Measurements from ENCODE around the gene ADAP1.

ADAP1 gene

DNA sequence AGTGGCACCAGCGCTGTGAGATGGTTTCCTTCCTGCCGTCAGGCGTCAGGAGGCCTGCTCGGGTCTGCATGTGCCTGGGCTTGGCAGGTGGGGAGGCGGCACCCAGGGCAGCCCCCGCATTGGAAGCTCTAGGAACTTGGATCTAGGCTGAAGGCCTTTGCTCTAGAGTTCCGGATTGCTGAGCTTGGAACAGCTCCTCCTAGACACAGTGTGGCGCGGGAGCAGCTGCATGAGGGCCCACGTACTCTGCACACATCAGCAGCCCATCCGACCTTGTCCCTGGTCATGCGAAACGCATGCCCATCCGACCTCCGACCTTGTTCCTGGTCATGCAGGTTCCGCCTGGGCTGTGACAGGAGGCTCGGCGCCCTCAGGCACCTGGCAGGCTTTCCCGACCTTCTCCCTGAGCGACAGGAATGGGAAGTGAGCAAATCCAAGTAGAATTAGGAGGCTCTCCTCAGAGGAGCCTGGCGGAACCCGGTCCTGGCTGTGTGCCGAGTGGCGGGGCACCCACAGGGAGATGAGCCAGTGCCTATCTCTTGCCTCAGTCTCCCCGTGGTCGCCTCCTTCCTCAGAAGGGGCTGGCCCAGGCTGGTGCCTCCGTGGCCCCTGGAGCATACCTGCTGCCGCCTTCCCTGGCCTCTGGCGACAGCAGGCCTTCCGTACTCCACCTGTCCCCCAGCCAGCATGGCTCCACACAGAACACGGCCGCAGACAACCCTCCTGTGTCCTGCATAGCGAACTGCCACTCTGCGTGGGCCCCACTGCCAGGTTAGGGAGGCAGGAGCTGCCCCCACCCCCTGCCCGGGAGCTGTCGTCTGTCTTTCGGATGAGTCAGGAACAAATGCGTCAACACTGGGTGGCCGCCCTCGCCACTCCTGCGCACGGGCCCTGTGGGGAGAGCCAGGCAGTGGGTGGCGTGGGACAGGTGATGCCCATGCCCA, 66.1 kb downstream of the ADAP1 start:
- no peak for DNase-seq (ENCODE audit: low read depth)
- TF ChIP-seq, protein P1, sequence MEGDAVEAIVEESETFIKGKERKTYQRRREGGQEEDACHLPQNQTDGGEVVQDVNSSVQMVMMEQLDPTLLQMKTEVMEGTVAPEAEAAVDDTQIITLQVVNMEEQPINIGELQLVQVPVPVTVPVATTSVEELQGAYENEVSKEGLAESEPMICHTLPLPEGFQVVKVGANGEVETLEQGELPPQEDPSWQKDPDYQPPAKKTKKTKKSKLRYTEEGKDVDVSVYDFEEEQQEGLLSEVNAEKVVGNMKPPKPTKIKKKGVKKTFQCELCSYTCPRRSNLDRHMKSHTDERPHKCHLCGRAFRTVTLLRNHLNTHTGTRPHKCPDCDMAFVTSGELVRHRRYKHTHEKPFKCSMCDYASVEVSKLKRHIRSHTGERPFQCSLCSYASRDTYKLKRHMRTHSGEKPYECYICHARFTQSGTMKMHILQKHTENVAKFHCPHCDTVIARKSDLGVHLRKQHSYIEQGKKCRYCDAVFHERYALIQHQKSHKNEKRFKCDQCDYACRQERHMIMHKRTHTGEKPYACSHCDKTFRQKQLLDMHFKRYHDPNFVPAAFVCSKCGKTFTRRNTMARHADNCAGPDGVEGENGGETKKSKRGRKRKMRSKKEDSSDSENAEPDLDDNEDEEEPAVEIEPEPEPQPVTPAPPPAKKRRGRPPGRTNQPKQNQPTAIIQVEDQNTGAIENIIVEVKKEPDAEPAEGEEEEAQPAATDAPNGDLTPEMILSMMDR (conservative IDR thresholded peaks at IDR 0.05; ENCODE audit: control insufficient read depth, insufficient read depth, low read depth, low read length): no peak
- no peak overlapping the region for H3K4me3 ChIP-seq (ENCODE audit: control insufficient read depth, low read depth, low read length)

DNA sequence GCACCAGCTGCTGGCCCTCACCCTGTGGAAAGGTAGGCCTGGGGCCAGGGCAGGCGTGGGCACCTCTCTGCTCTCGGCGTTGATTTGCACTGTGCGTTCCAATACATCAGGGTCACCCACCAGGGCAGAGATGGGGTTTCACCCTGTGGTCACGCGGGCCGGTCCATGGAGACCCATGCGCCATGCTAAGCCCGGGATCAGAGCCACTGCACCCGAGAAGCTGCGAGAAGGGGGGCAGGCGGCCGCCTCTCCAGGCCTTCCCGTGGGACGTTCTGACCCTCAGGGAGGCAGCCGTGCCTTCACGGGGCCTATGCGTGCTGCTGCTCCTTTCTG, 67.0 kb downstream of the ADAP1 start:
- no peak for DNase-seq (ENCODE audit: low read depth)
- H3K4me3 ChIP-seq (ENCODE audit: control insufficient read depth, low read depth, low read length): no peak overlapping the region
- TF ChIP-seq, protein P1 (conservative IDR thresholded peaks at IDR 0.05; ENCODE audit: control insufficient read depth, insufficient read depth, low read depth, low read length): no peak

- TF ChIP-seq, protein P1 (conservative IDR thresholded peaks at IDR 0.05; ENCODE audit: control insufficient read depth, insufficient read depth, low read depth, low read length): no peak
- no peak for DNase-seq (ENCODE audit: low read depth)
- no peak overlapping the region for H3K4me3 ChIP-seq (ENCODE audit: control insufficient read depth, low read depth, low read length)
These were observed 67.6 kb downstream of the ADAP1 start for GRCh38 chr7:886626-887487.

DNA sequence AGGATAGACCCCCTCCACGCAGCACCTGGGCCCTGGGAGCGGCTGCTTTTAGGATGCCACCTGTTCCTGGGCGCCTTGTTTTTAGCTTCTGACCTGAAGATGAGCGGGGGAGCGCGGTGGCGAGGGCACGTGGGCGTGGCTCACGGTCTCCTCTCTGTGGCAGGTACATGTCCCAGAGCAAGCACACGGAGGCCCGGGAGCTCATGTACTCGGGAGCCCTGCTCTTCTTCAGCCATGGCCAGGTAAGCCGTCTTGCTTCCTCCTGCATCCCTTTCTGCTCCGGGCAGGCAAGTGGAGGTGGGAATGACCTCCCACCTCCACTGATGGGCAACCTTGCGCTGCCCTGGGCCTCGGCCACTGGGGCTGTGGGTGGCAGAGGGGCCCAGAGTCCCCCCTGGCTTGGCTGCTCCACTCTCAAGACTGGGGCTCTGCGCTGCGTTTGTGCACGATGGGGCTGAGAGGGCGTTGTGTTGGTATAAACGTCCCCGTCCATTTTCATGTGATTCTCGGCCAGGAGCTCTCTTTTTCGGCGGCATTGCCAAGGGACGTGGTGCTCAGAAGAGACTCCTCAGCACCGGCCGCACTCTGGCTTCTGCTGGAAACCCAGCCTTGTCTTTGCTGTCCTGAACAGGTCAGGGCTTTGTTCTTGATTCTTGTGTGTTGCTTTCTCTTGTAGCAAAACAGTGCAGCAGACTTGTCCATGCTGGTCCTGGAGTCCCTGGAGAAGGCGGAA, 68.4 kb downstream of the ADAP1 start:
- H3K4me3 ChIP-seq (ENCODE audit: control insufficient read depth, low read depth, low read length): no peak overlapping the region
- TF ChIP-seq, protein P1 (conservative IDR thresholded peaks at IDR 0.05; ENCODE audit: control insufficient read depth, insufficient read depth, low read depth, low read length): no peak
- DNase-seq (ENCODE audit: low read depth): no peak

DNA sequence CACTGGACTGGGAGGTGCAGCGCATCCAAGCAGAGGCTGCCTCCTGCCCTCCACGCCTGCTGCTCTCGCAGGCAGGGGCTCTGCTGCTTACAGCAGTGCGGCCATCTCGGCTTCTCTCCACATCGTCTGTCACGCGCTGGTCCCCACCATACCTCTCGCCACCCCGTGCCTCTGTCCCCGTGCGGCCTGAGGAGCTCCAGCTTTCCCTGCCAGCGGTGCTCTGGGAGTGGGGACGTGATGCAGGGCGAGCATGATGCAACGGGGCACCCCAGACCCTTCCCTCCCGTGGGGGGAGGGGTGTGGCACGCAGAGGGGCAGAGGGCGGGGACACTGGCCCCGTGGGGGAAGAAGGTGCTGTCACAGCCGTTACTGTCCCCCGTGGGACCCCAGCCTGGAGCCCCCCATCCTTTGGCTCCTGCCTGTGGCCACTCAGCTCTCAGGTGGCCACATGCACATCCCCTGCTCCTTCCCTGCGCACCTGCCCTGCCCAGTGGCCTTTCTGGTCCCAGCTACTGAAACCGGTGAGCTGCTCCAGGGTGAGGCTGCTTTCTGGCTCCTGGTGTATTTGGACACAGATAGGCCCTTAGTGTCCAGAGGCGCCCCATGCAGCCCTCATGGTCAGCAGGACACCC, 69.1 kb downstream of the ADAP1 start:
- no peak overlapping the region for H3K4me3 ChIP-seq (ENCODE audit: control insufficient read depth, low read depth, low read length)
- TF ChIP-seq, protein P1 (conservative IDR thresholded peaks at IDR 0.05; ENCODE audit: control insufficient read depth, insufficient read depth, low read depth, low read length): no peak
- DNase-seq (ENCODE audit: low read depth): no peak

All from fibroblast of mammary gland (primary cell).